GM10847 (cell line): Measurements from ENCODE around the gene APH1B.

ENCODE experiments used
- POLR2A ChIP-seq: IDR thresholded peaks from 2 replicates; pipeline ENCODE4 v1.6.1; 2011; ENCODE audit not compliant: insufficient read length; ENCODE audit errors: extremely low read depth

Gene APH1B

GRCh38 chr15:63277893-63278456 is 570 bp downstream of the APH1B start:
- no peak for TF ChIP-seq POLR2A

- no peak for TF ChIP-seq POLR2A
These were observed 5.7 kb downstream of the APH1B start for GRCh38 chr15:63283126-63283525.

- no peak for TF ChIP-seq POLR2A
These were observed 6.9 kb downstream of the APH1B start for GRCh38 chr15:63284335-63284734.

- TF ChIP-seq POLR2A: no peak
These were observed 9.7 kb downstream of the APH1B start for GRCh38 chr15:63287109-63287508.

GRCh38 chr15:63288342-63288741 is 10.9 kb downstream of the APH1B start:
- TF ChIP-seq POLR2A: no peak

GRCh38 chr15:63288778-63289378 is 11.5 kb downstream of the APH1B start:
- TF ChIP-seq POLR2A: no peak

GRCh38 chr15:63291507-63291906 is 14.1 kb downstream of the APH1B start:
- TF ChIP-seq POLR2A: no peak

GRCh38 chr15:63292241-63292640 is 14.8 kb downstream of the APH1B start:
- TF ChIP-seq POLR2A: no peak

GRCh38 chr15:63292771-63293170 is 15.4 kb downstream of the APH1B start:
- no peak for TF ChIP-seq POLR2A

- TF ChIP-seq POLR2A: no peak
These were observed 17.0 kb downstream of the APH1B start for GRCh38 chr15:63294359-63294758.

GRCh38 chr15:63295341-63295740 is 17.9 kb downstream of the APH1B start:
- no peak for TF ChIP-seq POLR2A

- TF ChIP-seq POLR2A: no peak
These were observed 18.8 kb downstream of the APH1B start for GRCh38 chr15:63296195-63296594.

- TF ChIP-seq POLR2A: no peak
These were observed 22.7 kb downstream of the APH1B start for GRCh38 chr15:63299943-63300575.

GRCh38 chr15:63301088-63301487 is 23.7 kb downstream of the APH1B start:
- no peak for TF ChIP-seq POLR2A

- no peak for TF ChIP-seq POLR2A
These were observed 27.9 kb downstream of the APH1B start for GRCh38 chr15:63305260-63305659.

- TF ChIP-seq POLR2A: no peak
These were observed 29.2 kb downstream of the APH1B start for GRCh38 chr15:63306492-63307073.

- no peak for TF ChIP-seq POLR2A
These were observed 31.1 kb downstream of the APH1B start for GRCh38 chr15:63308491-63308890.

GRCh38 chr15:63308947-63309346 is 31.5 kb downstream of the APH1B start:
- no peak for TF ChIP-seq POLR2A
